ENCODE results near the gene CEACAM18.

Gene CEACAM18

DNA sequence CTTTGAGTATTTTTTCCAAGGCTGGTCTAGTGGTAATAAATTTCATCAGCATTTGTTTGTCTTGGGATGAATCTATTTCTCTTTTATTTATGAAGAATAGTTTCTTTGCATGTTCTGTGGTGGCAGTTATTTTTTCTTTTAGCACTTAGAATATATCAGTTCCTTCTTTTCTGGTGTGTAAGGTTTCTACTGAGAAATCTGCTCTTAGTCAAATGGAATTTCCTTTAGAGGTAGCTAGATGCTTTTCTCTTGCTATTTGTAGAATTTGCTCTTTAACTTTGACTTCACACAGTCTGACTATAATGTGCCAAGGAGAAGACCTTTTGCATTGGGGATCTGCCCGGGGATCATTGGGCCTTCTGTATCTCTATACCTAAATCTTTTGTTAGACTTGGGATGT lies 57.2 kb downstream of the CEACAM18 start:
- no peak overlapping the region for H3K4me3 ChIP-seq (ENCODE audit: low read depth, low read length)
- TF ChIP-seq POLR2A (IDR thresholded peaks at IDR 0.05; ENCODE audit: extremely low read depth, insufficient read length) (no peak), MYC (IDR thresholded peaks at IDR 0.05; ENCODE audit: low read depth, low read length) (no peak)
- TF ChIP-seq, protein P1, sequence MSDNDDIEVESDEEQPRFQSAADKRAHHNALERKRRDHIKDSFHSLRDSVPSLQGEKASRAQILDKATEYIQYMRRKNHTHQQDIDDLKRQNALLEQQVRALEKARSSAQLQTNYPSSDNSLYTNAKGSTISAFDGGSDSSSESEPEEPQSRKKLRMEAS (IDR thresholded peaks at IDR 0.05; ENCODE audit: low read depth, low read length), result no peak
- TF ChIP-seq, protein P2, sequence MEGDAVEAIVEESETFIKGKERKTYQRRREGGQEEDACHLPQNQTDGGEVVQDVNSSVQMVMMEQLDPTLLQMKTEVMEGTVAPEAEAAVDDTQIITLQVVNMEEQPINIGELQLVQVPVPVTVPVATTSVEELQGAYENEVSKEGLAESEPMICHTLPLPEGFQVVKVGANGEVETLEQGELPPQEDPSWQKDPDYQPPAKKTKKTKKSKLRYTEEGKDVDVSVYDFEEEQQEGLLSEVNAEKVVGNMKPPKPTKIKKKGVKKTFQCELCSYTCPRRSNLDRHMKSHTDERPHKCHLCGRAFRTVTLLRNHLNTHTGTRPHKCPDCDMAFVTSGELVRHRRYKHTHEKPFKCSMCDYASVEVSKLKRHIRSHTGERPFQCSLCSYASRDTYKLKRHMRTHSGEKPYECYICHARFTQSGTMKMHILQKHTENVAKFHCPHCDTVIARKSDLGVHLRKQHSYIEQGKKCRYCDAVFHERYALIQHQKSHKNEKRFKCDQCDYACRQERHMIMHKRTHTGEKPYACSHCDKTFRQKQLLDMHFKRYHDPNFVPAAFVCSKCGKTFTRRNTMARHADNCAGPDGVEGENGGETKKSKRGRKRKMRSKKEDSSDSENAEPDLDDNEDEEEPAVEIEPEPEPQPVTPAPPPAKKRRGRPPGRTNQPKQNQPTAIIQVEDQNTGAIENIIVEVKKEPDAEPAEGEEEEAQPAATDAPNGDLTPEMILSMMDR (IDR thresholded peaks at IDR 0.05; ENCODE audit: low read depth, low read length), result no peak
- DNase-seq (ENCODE audit: low read depth), result no peak

DNA sequence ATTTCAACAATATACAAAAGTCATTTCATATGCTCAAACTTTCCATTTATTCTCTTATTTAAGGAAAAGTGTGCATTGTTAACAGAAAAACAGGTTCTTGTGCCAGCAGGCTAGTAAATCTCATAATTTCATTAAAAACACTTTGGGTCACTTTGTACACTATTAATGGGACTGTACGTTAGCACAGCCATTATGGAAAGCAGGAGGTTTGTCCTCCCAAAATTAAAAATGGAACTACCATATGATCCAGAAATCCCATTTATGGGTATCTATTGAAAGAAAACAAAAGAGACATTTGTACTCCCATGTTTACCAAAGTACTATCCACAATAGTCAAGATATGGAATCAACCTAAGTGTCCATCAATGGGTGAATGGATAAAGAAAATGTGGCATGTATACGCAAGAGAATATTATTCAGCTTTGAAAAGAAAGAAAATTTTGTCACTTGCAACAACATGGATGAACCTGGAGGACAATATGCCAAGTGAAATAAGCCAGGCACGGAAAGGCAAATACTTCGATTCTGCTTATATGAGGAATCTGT lies 61.6 kb downstream of the CEACAM18 start:
- H3K4me3 ChIP-seq (ENCODE audit: low read depth, low read length), result no peak overlapping the region
- DNase-seq (ENCODE audit: low read depth), result no peak
- TF ChIP-seq, protein P1 (IDR thresholded peaks at IDR 0.05; ENCODE audit: low read depth, low read length), result no peak
- TF ChIP-seq MYC (IDR thresholded peaks at IDR 0.05; ENCODE audit: low read depth, low read length) (no peak), POLR2A (IDR thresholded peaks at IDR 0.05; ENCODE audit: extremely low read depth, insufficient read length) (no peak)
- TF ChIP-seq, protein P2 (IDR thresholded peaks at IDR 0.05; ENCODE audit: low read depth, low read length), result no peak
